H1 (cell line): Measurements from ENCODE around the gene FGD5. TPM values are rescaled to one million over a fixed set of nuclear protein-coding genes. Genes with fewer than 3 reads are reported as not detected.
A peak's percentile ranks its signal among the peaks of the same experiment; 100 is the strongest.

Source experiments
- CTCF ChIA-PET: fragments of 300-600 bp; sonication (Branson Sonifier 250); formaldehyde crosslinking; loops from one replicate; lab custom pipeline; 2021; ENCODE audit not compliant: partially characterized antibody; lab: Charles Lee
- POLR2A ChIA-PET: fragments of 300-600 bp; sonication (Branson Sonifier 250); formaldehyde crosslinking; loops from one replicate; lab custom pipeline; 2021; ENCODE audit warnings: inconsistent platforms; ENCODE audit not compliant: partially characterized antibody; lab: Charles Lee
- DNase-seq, 2 experiments: peaks; one replicate each; pipeline versions ENCODE4 v3.0.0 to v3.0.0-alpha.2; 2010 to 2022; ENCODE audit warnings: low spot score in 2 of 2, low read depth in 1 of 2, mixed read lengths in 1 of 2
- FAIRE-seq: peaks from 2 replicates; lab custom pipeline; 2011; peaks lifted over from hg19 to GRCh38; lab: Jason Lieb, UNC
- H2AFZ ChIP-seq: 2 replicates; pipeline ENCODE4 v1.8.1; 2012; ENCODE audit warnings: low read length, inconsistent platforms
- H2AK5ac ChIP-seq: 2 replicates; pipeline ENCODE4 v1.6.1; 2013; ENCODE audit warnings: low read depth, low read length
- H2BK120ac ChIP-seq: replicated peaks from 2 replicates; pipeline ENCODE3; 2013; ENCODE audit warnings: low read depth, low read length, inconsistent platforms
- H2BK12ac ChIP-seq: 2 replicates; pipeline ENCODE4 v1.6.1; 2013; ENCODE audit warnings: low read depth, low read length
- H2BK15ac ChIP-seq: 2 replicates; pipeline ENCODE4 v1.6.1; 2013; ENCODE audit warnings: low read length
- H2BK20ac ChIP-seq: 2 replicates; pipeline ENCODE4 v1.6.1; 2013; ENCODE audit warnings: low read length
- H2BK5ac ChIP-seq: 2 replicates; pipeline ENCODE4 v1.6.1; 2013; ENCODE audit warnings: low read depth, low read length
- H3K14ac ChIP-seq: 2 replicates; pipeline ENCODE4 v1.6.1; 2013; ENCODE audit warnings: inconsistent platforms; ENCODE audit not compliant: insufficient read length
- H3K18ac ChIP-seq: 2 replicates; pipeline ENCODE4 v1.6.1; 2013; ENCODE audit warnings: low read length; ENCODE audit errors: extremely low read depth
- H3K23ac ChIP-seq: 2 replicates; pipeline ENCODE4 v1.6.1; 2013; ENCODE audit warnings: inconsistent platforms; ENCODE audit not compliant: insufficient read length
- H3K23me2 ChIP-seq: 2 replicates; pipeline ENCODE4 v1.6.1; 2013; ENCODE audit warnings: low read depth, low read length
- H3K27ac ChIP-seq: 2 replicates; pipeline ENCODE4 v1.6.1; 2011; ENCODE audit warnings: low read depth, low read length, inconsistent platforms
- H3K27me3 ChIP-seq, 4 experiments: replicated peaks in 1 of 4; 1 replicate in 1 of 4; 2 replicates in 3 of 4; pipeline versions ENCODE4 v1.6.1 to v1.8.1; 2011 to 2013; ENCODE audit warnings: low read length in 3 of 4, mild to moderate bottlenecking in 3 of 4, inconsistent platforms in 2 of 4, mixed read lengths in 2 of 4, moderate library complexity in 1 of 4; ENCODE audit not compliant: control insufficient read depth in 3 of 4, insufficient read depth in 3 of 4; ENCODE audit errors: extremely low read depth in 1 of 4
- H3K36me3 ChIP-seq, 4 experiments: 2 replicates each; pipeline versions ENCODE4 v1.6.1 to v1.8.1; 2011 to 2013; ENCODE audit warnings: mild to moderate bottlenecking in 4 of 4, low read length in 3 of 4, moderate library complexity in 2 of 4, control low read depth in 1 of 4, inconsistent platforms in 1 of 4; ENCODE audit not compliant: insufficient read depth in 4 of 4, control insufficient read depth in 2 of 4
- H3K4ac ChIP-seq: replicated peaks from 2 replicates; pipeline ENCODE3; 2013; ENCODE audit warnings: low read length, low read depth, mixed read lengths, inconsistent platforms; ENCODE audit not compliant: insufficient read length
- H3K4me1 ChIP-seq, 4 experiments: replicated peaks in 1 of 4; 1 replicate in 1 of 4; 2 replicates in 3 of 4; pipeline versions ENCODE4 v1.6.1 to v1.8.1; 2011 to 2013; ENCODE audit warnings: low read length in 3 of 4, inconsistent platforms in 2 of 4, mixed read lengths in 1 of 4; ENCODE audit not compliant: insufficient read depth in 4 of 4, control insufficient read depth in 3 of 4
- H3K4me2 ChIP-seq, 2 experiments: 2 replicates each; pipeline versions ENCODE4 v1.6.1 to v1.8.1; 2011 to 2013; ENCODE audit warnings: low read depth in 2 of 2, low read length in 2 of 2, control low read depth in 1 of 2, inconsistent platforms in 1 of 2, mild to moderate bottlenecking in 1 of 2; ENCODE audit not compliant: insufficient read depth in 1 of 2
- H3K4me3 ChIP-seq, 4 experiments: fragments of 200-600, 300-600 bp in 1 of 4; sonication (generic), shearing (Covaris generic), sonication (Bioruptor Twin) in 1 of 4; 2 replicates each; pipeline versions ENCODE4 v1.5.1 to v1.8.1; 2011 to 2016; ENCODE audit warnings: low read length in 4 of 4, low read depth in 3 of 4, control low read depth in 2 of 4, inconsistent platforms in 2 of 4, mild to moderate bottlenecking in 2 of 4, mixed read lengths in 1 of 4, moderate library complexity in 1 of 4; ENCODE audit not compliant: insufficient read depth in 2 of 4; ENCODE audit errors: extremely low read depth in 1 of 4
- H3K56ac ChIP-seq: replicated peaks from 2 replicates; pipeline ENCODE3; 2013; ENCODE audit warnings: low read depth, mild to moderate bottlenecking, mixed read lengths, low read length, inconsistent platforms; ENCODE audit not compliant: insufficient read length
- H3K79me1 ChIP-seq: 2 replicates; pipeline ENCODE4 v1.6.1; 2013; ENCODE audit warnings: low read depth, low read length, control low read depth
- H3K79me2 ChIP-seq, 2 experiments: 2 replicates each; pipeline versions ENCODE4 v1.6.1 to v1.8.1; 2012 to 2013; ENCODE audit warnings: low read length in 2 of 2, mild to moderate bottlenecking in 2 of 2, inconsistent platforms in 1 of 2; ENCODE audit not compliant: insufficient read depth in 2 of 2, control insufficient read depth in 1 of 2
- H3K9ac ChIP-seq, 4 experiments: replicated peaks in 1 of 4; 1 replicate in 1 of 4; 2 replicates in 3 of 4; pipeline versions ENCODE4 v1.6.1 to v1.8.1; 2011 to 2013; ENCODE audit warnings: low read depth in 3 of 4, low read length in 3 of 4, control low read depth in 2 of 4, mild to moderate bottlenecking in 2 of 4, moderate library complexity in 2 of 4, inconsistent platforms in 1 of 4; ENCODE audit errors: extremely low read depth in 1 of 4
- H3K9me3 ChIP-seq, 2 experiments: 2 replicates each; pipeline versions ENCODE4 v1.6.1 to v1.8.1; 2012 to 2013; ENCODE audit warnings: mild to moderate bottlenecking in 2 of 2, moderate library complexity in 2 of 2, control low read depth in 1 of 2, inconsistent platforms in 1 of 2, low read depth in 1 of 2, low read length in 1 of 2, mixed read lengths in 1 of 2; ENCODE audit not compliant: insufficient read depth in 2 of 2
- H4K20me1 ChIP-seq, 2 experiments: replicated peaks in 1 of 2; 2 replicates each; pipeline versions ENCODE3 to v1.8.1; 2011 to 2013; ENCODE audit warnings: inconsistent platforms in 2 of 2, low read length in 2 of 2, mild to moderate bottlenecking in 1 of 2; ENCODE audit not compliant: insufficient read depth in 2 of 2, control insufficient read depth in 1 of 2
- H4K5ac ChIP-seq: 2 replicates; pipeline ENCODE4 v1.6.1; 2013; ENCODE audit warnings: low read length, low read depth, mixed read lengths, inconsistent platforms; ENCODE audit not compliant: insufficient read length
- H4K8ac ChIP-seq: 2 replicates; pipeline ENCODE4 v1.8.0; 2013; ENCODE audit warnings: mild to moderate bottlenecking, moderate library complexity, low read length, inconsistent platforms; ENCODE audit not compliant: insufficient read depth; ENCODE audit errors: extremely low read depth
- H4K91ac ChIP-seq: replicated peaks from 2 replicates; pipeline ENCODE3; 2013; ENCODE audit warnings: low read length, mixed read lengths, inconsistent platforms; ENCODE audit not compliant: insufficient read length
- ATF3 ChIP-seq: IDR thresholded peaks from 2 replicates; pipeline ENCODE4 v1.6.1; 2011; ENCODE audit warnings: low read depth, mild to moderate bottlenecking, low read length; ENCODE audit not compliant: insufficient read depth
- CTCF ChIP-seq, 3 experiments: IDR thresholded peaks; 1 replicate in 2 of 3; 2 replicates in 1 of 3; pipeline versions ENCODE4 v1.5.1 to v1.6.1; 2011; ENCODE audit warnings: low read length in 3 of 3, mild to moderate bottlenecking in 3 of 3, inconsistent platforms in 2 of 3, low read depth in 1 of 3, moderate library complexity in 1 of 3; ENCODE audit not compliant: insufficient read depth in 1 of 3; ENCODE audit errors: control extremely low read depth in 1 of 3
- PHF8 ChIP-seq: fragments of 200-600 bp; sonication (generic); conservative IDR thresholded peaks from 2 replicates; pipeline ENCODE4 v1.7.1; 2012; ENCODE audit warnings: low read depth, mild to moderate bottlenecking, inconsistent platforms, low read length, moderate library complexity
- RAD21 ChIP-seq, 2 experiments: IDR thresholded peaks in 1 of 2; conservative IDR thresholded peaks in 1 of 2; 2 replicates each; pipeline ENCODE4 v1.6.1; 2011; ENCODE audit warnings: low read depth in 2 of 2, low read length in 2 of 2, improper control_type of control experiment in 1 of 2, inconsistent platforms in 1 of 2, mild to moderate bottlenecking in 1 of 2, moderate library complexity in 1 of 2
- SAP30 ChIP-seq: fragments of 300-600 bp; sonication (generic); IDR thresholded peaks from 2 replicates; pipeline ENCODE4 v1.7.1; 2012; ENCODE audit warnings: low read length, moderate library complexity, mild to moderate bottlenecking, inconsistent platforms; ENCODE audit not compliant: insufficient read depth, insufficient replicate concordance
- WGBS, 2 experiments: shearing (Covaris generic) in 1 of 2; methylation state at CpG; one replicate each; pipeline versions ENCODE4 v1.1.6 to v1.1.7; 2013 to 2015; ENCODE audit warnings: low lambda C conversion rate in 2 of 2, mixed read lengths in 2 of 2, inconsistent platforms in 1 of 2, low coverage in 1 of 2, missing lambda C conversion rate in 1 of 2; ENCODE audit not compliant: insufficient replicate concordance in 2 of 2, insufficient coverage in 1 of 2, insufficient read length in 1 of 2; ENCODE audit errors: extremely low coverage in 1 of 2, missing lambda C conversion rate in 1 of 2; 5-methylcytosine and 5-hydroxymethylcytosine counted together
- polyA plus RNA-seq, 7 experiments: library from polyadenylated mRNA; depleted of rRNA in 3 of 7; stranded (reverse) in 5 of 7; unstranded in 2 of 7; fragments of >200 nt in 5 of 7; fragments of 200-250 nt in 2 of 7; gene quantifications; 1 replicate in 5 of 7; 2 replicates in 1 of 7; 4 replicates in 1 of 7; pipeline versions ENCODE4 v1.2.1 to v1.2.3, GENCODE V29; 2011 to 2013; ENCODE audit warnings: missing spikeins in 2 of 7, mixed read lengths in 2 of 7
- total RNA-seq: library from RNA; stranded (reverse); fragmentation: NEBNext Ultra II Directional; extraction: Animal tissue kit (Norgen Biotek cat#: 25700); gene quantifications from 2 replicates; pipeline ENCODE4 v1.2.1, GENCODE V29; 2021

The FGD5 gene
- total and polyA plus RNA-seq, 2 of the 8 experiments (the other 6 are each of a cell fraction or from before 2014, with no cell fraction given): 4.7 to 14.3 TPM

- no peak overlapping the region for H3K27ac ChIP-seq
- no peak overlapping the region for H2AFZ ChIP-seq
- CTCF ChIA-PET: interaction anchor here (0.6 to 21.0 kb wide), 28 partner anchors 8 to 282 kb away, joined by 3 to 337 read pairs (median 5); partner anchors contain the start of genes C3orf20 and FGD5
- no peak overlapping the region for H3K23ac ChIP-seq
- no peaks in the 10 kb centered on the region; a peak in 2 of 7 replicates for H3K4me1 ChIP-seq
- no peaks in the 10 kb centered on the region for H3K36me3 ChIP-seq
- H2AK5ac ChIP-seq: no peak overlapping the region
- POLR2A ChIA-PET: interaction anchor here (0.9 to 1.4 kb wide), 3 partner anchors 30 to 103 kb away, joined by 3 read pairs; no protein-coding TSS in a partner anchor
- H2BK20ac ChIP-seq: no peak overlapping the region
- H3K27me3 ChIP-seq: no peaks in the 10 kb centered on the region
- H3K56ac ChIP-seq: no peak overlapping the region
- no peaks in the 10 kb centered on the region for H3K9me3 ChIP-seq
- H4K8ac ChIP-seq: no peak overlapping the region; the same call in 1 of the 2 replicates
- no peak overlapping the region for H3K18ac ChIP-seq
- no peak overlapping the region for H4K5ac ChIP-seq
- no peak for TF ChIP-seq SAP30
- no peak for TF ChIP-seq ATF3
- TF ChIP-seq CTCF (IDR thresholded peaks at IDR 0.05; ENCODE audit: control extremely low read depth in 1 of 3, insufficient read depth in 1 of 3, low read depth in 1 of 3, low read length in 3 of 3): peak in 2 of 3 experiments; percentile 60 to 67; a peak in 3 of 4 replicates
- TF ChIP-seq RAD21 (IDR thresholded peaks at IDR 0.05 in 1 of 2, conservative IDR thresholded peaks at IDR 0.05 in 1 of 2; ENCODE audit: low read depth in 2 of 2, low read length in 2 of 2): peak; percentile 63 to 73
- no peak for TF ChIP-seq PHF8
- no peaks in the 10 kb centered on the region for H3K79me1 ChIP-seq
- H3K4ac ChIP-seq: no peak overlapping the region
- H3K14ac ChIP-seq: no peak overlapping the region
- no peaks in the 10 kb centered on the region for H3K23me2 ChIP-seq
- no peak overlapping the region for H3K9ac ChIP-seq
- H2BK120ac ChIP-seq: no peak overlapping the region
- H2BK15ac ChIP-seq: peak overlapping the region; percentile 8; the same call in 1 of the 2 replicates
- DNase-seq: no peak
- no peak overlapping the region for H2BK12ac ChIP-seq
- H3K4me2 ChIP-seq: no peak overlapping the region
- no peak overlapping the region for H3K4me3 ChIP-seq
- no peaks in the 10 kb centered on the region for H4K20me1 ChIP-seq
- no peak overlapping the region for H4K91ac ChIP-seq
- 80% methylated on average over 14 of the region's 14 CpGs; no CpG with 5 or more reads in 1 of the 2 experiments for WGBS, 2 experiments
- no peak overlapping the region for H2BK5ac ChIP-seq
- FAIRE-seq: no peak
- H3K79me2 ChIP-seq: no peaks in the 10 kb centered on the region
These were observed 95.4 kb downstream of the FGD5 start for GRCh38 chr3:14913926-14914778.
